HG03521 (cell line): Measurements from ENCODE around the gene CHEK1.

Source experiments
- ATAC-seq: cut with Tn5 transposase; IDR thresholded peaks from one replicate; pipeline ENCODE4 v1.9.1; 2021; ENCODE audit warnings: mild to moderate bottlenecking, moderate library complexity; ENCODE audit not compliant: unreplicated experiment

CHEK1 gene

DNA sequence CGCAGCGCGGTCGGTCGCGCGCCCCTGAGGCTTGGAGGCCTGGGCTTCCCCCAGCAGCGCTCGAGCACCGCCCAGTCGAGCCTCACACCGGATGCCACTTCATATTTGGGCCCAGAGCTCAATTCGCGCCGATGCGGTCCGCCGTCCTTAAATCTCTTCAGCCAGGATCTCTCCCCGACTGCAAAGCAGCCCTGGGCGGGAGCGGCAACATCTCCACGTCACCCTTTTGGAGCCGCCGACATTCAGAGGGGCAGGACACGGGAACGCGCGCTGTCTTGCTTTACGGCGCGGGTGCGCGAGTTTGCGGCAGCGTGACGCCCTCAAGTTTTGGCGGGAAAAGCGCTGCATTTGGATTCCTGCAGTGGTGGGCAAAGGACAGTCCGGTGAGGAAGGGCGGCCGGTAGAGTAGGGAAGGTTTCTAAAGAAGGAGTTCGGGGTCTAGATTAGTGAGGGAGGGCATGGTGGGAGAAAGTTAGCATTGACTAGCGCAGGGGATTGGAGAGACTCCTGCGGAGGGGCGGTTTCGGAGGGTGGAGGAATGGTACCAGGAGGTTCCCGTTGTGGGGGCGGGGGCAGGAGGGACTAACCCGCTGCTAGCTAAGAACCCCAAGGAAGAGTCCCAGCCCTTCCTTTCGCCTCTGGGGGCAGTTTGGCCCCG is 796 bp downstream of the CHEK1 start:
- ATAC-seq = peak; percentile 86

DNA sequence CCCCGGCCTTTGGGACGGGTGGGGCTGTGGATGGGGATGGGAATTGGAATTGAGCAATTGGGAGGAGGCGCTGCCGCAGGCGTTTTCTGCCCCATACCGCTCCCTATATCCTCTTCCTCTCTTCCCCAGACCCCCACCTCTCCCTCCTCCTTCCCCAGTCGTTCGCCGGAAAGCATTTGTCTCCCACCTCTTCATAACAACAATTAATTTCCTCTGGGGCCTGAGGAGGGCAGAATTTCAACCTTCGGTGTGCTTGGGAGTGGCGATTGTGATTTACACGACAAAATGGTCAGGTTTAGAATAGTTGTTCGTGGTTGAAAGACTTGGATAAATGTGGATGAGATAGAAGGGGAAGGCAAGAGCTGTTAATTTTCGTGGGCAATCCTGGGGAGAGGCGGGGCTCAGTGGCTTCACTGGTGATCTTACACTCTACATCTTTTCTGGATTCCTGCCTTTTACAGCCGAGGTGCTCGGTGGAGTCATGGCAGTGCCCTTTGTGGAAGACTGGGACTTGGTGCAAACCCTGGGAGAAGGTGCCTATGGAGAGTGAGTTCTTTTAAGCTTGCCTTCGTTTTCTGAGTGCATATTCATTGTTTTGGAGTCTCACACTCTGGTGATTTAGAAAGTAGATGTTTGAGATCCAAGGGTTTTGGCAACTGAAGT is 1.5 kb downstream of the CHEK1 start:
- peak; percentile 31 for ATAC-seq

DNA sequence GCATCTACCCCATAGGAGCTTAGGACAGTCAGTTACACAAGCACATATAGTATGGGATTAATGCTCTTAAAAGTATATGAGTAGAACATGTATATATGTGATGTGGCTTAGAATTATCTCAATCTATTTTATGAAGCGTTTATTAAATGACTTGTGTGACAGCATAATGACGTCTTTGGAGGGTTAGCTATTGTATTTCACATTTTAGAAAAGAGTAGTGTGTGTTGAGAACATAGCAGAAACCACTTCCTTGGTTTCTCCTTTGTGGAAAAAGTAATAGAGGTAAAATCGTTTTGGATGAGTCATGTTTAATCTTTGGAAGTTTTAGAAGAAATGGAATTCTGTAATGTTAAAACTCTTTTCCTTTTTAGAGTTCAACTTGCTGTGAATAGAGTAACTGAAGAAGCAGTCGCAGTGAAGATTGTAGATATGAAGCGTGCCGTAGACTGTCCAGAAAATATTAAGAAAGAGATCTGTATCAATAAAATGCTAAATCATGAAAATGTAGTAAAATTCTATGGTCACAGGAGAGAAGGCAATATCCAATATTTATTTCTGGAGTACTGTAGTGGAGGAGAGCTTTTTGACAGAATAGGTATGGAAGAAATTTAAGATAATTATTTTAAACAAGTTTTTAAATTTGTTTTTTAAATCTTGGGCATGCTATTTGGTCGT is 2.4 kb downstream of the CHEK1 start:
- no peak for ATAC-seq

DNA sequence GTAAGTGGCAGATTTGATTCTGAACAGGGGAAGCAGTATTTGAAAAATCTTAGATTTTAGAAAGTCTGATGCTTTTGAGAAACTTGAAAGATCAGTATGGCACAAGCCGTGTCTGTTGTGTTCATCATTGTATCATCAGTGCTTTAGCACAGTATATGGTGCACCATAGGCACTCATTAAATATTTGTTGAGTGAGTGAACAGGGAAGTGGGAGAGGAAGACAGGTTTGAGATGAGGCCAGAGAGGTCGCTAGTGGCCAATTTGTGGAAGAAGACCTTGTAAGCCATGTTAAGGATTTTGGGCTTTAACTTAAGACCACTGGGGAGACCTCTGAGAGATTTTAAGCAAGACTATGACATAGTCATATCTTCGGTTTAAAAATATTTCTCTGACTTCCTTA is 12.9 kb downstream of the CHEK1 start:
- no peak for ATAC-seq

DNA sequence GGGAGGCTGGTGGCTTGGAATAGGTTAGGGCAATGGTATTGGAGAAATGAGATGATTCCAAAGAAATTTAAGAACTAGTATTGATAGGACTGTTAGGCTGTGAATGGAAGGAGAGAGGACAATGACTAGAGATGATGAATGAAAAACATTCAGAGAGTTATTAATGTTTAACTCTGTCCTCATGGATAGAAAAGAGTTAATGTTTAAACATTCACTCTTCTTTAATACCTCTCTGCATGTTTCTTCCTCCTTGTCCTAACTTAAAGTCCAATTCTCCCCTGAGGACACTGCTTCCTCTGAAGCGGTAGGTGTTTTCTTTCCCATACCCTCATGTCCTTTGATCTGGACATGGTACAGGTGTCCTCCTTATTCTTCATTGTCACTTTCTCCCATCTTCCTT is 13.4 kb downstream of the CHEK1 start:
- ATAC-seq = no peak

DNA sequence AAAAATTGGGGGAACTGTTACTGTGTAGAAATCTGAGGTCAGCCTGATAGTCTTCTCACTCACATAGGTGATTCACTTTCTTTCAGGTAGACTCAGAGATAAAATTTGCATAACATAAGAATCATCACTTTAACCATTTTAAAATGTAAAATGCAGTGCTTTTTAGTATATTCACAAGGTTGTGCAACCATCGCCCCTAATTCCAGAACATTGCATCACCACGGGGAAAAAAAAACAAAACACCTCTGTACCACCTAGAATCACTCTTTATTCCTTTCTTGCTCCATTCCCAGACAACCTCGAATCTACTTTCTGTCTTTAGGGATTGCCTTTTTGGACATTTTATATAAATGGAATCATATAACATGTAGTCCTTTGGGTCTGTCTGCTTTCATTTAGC is 20.9 kb downstream of the CHEK1 start:
- no peak for ATAC-seq

DNA sequence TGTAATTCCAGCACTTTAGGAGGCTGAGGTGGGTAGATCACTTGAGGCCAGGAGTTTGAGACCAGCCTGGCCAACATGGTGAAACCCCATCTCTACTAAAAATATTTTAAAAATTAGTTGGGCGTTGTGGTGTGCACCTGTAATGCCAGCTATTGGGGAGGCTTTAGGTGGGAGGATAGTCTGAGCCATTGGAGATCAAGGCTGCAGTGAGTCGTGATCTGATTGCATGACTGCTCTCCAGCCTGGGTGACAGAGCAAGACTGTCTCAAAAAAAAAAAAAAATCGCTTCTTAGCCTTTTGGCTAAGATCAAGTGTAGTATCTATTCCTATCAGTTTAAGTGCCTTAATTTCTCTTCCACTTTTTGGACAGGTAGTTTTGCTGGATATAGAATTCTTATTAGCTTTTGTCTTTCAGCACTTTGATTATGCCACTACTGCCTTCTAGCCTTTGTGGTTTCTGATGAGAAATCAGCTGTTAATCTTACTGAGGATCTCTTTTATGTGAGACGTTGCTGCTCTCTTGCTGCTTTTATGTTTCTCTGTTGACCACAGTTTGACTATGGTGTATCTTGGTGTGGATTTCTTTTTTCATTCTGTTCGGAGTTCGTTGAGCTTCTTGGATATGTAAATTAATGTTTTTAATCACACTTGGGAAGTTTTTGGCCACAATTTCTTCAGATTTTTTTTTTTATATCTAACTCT is 24.7 kb downstream of the CHEK1 start:
- no peak for ATAC-seq

DNA sequence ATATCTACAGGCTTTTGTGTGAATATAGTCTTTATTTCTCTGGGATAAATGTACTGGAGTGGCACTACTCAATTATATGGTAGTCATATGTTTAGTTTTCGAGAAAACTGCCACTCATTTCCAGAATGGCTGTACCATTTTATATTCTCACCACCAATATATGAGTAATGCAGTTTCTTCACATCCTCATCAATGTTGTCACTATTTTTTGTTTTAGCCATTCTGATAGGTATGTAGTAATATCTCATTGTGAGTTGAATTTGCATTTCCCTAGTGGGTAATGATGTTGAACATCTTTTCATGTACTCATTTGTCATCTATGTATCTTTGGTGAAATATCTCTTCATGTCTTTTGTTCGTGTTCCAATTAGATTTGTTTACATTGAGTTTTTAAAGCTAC is 37.7 kb downstream of the CHEK1 start:
- no peak for ATAC-seq

DNA sequence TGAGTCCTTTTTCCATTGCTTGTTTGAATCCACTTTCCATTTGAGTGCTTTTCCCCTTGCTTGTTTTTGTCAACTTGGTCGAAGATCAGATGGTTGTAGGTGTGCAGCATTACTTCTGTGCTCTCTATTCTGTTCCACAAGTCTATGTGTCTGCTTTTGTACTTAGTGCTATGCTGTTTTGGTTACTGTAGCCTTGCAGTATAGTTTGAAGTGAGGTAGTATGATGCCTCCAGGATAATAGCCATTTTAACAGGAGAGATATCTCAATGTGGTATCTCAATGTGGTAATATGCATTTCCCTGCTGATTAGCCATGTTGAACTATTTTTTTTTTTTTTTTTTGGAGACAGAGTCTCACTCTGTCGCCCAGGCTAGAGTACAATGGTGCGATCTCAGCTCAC is 38.9 kb downstream of the CHEK1 start:
- ATAC-seq = no peak

DNA sequence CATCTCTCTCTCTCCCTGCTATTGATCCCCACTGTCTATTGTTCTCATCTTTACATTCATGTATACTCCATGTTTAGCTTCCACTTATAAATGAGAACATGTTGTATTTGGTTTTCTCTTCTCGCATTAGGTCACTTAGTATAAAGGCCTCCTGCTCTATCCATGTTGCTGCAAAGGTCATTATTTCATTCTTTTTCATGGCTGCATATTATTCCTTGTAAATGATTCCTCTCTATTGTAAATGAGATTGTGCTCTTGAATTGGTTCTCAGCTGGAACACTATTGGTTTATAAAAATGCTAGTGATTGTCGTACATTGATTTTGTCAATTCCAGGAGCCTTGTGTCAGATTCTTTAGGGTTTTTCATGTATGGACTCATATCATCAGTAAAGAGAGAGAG is 42.2 kb downstream of the CHEK1 start:
- ATAC-seq = no peak

DNA sequence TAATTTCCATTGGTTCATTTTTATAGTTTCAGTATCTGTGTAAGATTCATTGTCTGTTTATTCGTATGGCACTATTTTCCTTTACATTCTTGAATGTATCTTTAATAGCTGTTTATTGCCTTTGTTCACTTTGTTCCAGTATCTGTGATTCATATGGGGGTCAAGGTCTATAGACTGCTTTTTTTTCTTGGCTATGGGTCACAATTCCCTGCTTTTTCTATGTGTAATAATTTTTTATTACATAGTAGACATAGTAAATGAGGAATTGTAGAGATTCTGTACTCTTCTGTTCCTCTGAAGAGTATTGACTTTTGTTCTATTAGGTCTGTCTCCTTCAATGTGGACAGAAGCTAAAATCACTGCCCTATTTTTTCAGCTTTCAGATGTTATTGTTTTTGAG is 45.2 kb downstream of the CHEK1 start:
- ATAC-seq = no peak

DNA sequence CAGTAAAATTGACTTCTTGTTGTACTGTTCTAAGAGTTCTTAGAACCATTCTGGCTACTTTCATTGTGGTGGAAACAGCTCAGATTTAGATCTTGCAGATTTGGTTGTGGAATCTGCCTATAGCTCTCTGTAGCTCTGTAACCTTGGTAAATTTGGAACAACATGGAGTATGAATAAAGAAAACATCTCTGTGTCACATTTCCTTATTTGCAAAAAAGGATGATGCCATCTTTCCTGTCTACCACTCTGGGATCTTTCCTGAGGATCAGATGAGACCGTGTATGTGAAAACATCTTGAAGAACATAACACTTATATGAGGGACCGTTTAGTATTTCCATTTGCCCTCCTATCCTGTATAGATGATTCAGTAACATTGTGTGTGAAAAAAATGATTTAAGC is 46.6 kb downstream of the CHEK1 start:
- no peak for ATAC-seq

DNA sequence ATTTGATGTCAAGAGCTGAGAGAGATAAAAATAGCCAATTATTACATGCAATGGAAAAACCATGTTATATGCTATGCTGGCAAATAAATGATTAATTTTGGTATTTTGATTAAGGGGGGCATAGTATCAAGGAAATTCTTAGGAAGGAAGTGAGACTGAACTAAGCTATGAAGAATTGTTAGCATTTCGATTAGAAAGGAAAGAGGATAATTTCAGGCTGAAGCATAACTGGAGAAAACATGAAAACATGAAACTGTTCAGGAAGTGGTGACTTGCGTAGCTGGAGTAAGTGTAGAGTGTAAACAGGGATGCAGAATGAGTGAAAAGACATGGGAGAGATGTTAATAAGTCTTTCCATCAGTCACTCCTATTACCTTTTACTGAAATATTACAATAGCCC is 49.2 kb downstream of the CHEK1 start:
- no peak for ATAC-seq

DNA sequence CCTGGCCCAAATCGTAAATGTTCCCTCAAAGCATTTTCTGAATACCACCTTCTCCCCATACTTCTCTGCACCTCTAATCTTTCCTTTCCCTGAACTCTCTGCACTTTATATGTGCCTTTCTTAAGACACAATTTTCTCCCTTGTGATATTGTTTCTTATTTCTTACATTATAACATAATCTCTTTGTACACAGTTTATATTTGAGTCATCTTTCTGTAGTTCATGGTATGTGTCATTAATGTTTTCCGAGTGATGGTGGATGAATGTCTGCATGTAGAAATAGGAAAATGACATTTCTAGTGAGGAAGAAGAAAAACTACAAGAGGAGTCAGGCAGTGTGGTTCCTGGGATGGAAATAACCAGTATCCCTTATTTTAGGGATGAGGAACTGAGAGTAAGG is 50.2 kb downstream of the CHEK1 start:
- no peak for ATAC-seq

DNA sequence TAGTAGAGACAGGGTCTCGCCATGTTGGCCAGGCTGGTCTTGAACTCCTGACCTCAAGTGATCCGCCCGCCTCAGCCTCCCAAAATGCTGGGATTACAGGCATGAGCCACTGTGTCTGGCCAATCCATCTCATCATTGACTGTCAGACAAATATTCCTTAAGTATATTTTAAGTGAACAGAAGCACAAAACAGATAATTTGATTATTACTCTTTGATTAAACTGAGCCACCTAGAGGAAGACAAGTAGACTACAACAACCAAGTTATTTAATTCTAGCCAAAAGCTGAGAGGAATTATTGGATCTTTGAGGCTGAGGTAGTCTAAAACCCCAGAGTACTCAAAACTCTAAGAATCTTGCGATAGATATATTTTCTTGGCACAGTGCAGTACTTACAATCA is 54.4 kb downstream of the CHEK1 start:
- no peak for ATAC-seq

DNA sequence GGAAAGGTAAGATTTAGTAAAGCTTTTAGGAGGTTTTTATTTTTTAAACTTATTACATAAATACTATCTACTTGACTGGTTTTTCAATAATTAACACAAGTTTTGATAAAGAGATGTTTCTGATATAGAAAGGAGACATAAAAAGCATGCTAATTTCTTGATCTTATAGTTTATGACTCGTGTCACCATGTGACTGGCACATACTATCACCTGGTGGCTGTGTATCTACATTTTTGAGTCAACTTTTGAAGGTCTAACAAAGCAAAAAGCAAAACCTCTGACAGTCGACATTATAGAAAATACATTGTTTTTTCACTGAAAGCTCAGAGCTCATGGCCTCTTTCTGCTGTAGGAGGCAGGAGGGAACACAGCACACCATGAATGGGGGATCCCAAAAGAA is 54.9 kb downstream of the CHEK1 start:
- ATAC-seq = no peak

DNA sequence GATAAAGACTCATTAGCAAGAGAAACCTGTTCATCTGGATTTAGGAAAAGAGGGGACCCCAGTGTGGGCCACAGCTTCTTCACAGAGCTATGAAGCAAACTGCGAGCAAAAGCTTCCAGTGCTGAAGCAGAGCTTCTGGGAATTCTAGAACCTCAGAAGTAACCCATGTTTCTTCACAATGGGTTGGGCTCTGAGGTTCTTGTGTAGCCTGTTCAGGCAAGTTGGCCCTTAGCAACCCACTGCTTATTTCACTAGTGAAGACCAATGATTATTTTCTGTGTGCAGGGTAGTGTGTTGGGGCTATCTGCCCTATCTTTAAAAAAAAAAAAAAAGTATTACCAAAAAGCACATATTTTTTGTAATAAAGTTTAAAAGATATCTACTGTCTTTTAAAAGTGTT is 55.8 kb downstream of the CHEK1 start, which contains the start of gene ACRV1:
TSS of gene ACRV1 (minus strand) at position 101 of the 400 bp plus-strand sequence. CDS start at position 34, 67 bp downstream.
- ATAC-seq = no peak

DNA sequence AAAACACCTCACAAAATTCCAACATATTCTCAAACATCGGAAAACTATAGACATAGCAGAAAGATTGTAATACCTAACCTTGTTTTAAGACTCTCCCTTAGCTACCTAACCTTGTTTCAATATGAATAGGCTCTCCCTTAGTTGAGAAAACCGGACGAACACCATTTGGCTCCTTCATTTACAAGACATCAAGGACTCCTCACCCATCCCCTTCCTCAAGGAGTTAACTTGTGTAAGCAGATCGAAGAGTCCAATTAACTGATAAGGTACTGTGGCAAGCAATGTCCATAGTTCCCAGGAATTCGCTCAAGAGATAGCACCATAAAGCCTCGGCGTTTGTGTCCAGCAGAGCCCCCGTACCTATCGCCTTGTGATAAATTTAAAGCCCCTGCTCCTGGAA is 60.3 kb downstream of the CHEK1 start:
- ATAC-seq = no peak

DNA sequence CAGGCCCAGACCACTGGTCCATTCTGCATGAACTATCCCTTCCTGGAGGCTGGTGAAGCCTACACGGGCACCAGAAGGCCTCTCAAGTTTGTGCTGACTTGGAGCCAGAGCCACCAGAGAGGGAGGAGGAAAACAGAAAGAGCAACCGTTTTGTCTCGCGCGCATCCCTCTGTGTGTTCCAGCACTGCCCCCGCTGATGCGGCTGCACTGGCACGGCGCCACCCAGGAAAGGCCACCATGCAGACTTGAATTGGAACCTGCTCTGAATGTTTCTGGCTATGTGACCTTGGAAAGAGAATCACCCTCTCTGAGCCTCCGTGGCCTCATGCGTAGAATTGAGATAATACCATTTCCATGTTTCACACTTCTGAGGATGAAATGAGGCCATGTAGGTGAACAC is 63.1 kb downstream of the CHEK1 start:
- no peak for ATAC-seq

DNA sequence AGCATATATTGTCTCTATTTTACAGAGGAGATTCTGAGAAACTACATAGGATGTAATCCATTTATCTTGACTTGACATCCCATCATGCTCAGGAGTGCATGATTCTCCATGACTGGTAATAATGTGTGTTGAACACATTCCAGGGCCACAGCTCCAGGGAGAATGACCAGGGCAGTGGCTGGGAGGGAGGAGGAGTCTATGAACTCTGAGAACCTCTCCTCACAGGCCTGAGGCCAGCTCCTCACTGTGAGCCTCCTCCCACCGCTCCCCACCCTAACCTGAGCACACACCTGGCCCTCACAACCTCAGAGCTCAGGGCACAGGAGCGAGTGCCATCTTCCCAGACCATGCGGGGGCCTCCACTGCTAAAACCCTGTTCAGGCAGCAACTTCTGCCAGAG is 63.7 kb downstream of the CHEK1 start:
- ATAC-seq = no peak

DNA sequence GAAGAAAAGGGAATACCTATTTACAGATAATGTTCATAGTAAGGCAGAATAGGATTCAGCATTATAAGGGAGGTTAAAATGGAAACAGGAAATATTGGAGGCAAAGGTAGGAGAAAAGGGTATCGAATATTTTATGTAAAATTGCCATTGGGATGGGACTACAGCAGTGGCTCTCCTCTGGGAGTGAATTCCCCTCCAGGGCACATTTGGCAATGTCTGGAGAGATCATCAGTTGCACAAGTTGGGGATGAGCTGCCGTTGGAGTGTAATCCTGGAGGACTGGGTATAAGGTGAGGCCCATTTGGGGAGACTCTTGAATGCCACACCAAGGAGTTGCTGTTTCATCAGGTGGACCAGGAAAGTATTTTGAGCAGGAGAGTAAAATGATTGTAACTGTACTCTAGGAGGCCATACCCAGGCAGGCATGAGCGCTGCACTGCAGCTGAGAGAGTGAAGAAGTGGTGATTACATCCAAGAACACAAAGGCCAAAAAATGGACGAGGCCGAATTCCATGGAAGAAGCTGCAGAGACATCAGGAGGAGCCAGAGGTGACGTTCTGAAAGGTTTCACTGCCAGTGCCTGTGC is 64.4 kb downstream of the CHEK1 start:
- ATAC-seq = no peak
